A549 (cell line): ENCODE data around the gene GRIA3. TPM values are rescaled to one million over a fixed set of nuclear protein-coding genes. Genes with fewer than 3 reads are reported as not detected.

Experiments
- ATAC-seq, 2 experiments: fragments of 200-7000 bp in 1 of 2; fragments of >200 bp in 1 of 2; cut with Nextera tagmentation in 1 of 2; cut with Tn5 transposase in 1 of 2; 3 replicates each; pipeline versions ENCODE4 v1.8.0 to v1.9.1; 2018 to 2020; ENCODE audit warnings: mild to moderate bottlenecking in 1 of 2, moderate library complexity in 1 of 2
- CTCF ChIA-PET: fragments of 300-600 bp; sonication (Branson Sonifier 250); formaldehyde crosslinking; extraction: SDS; loops from one replicate; lab custom pipeline; 2021; ENCODE audit warnings: antibody characterized with exemption, inconsistent platforms; lab: Yijun Ruan, JAX
- POLR2A ChIA-PET: fragments of 350-600 bp; formaldehyde crosslinking; extraction: SDS; loops from one replicate; lab custom pipeline; 2021; ENCODE audit warnings: antibody characterized with exemption, inconsistent platforms; lab: Yijun Ruan, JAX
- DNase-seq, 2 experiments: peaks; one replicate each; pipeline versions ENCODE4 v3.0.0 to v3.0.0-alpha.2; 2011 to 2016; ENCODE audit warnings: low read depth in 1 of 2, low spot score in 1 of 2
- FAIRE-seq: peaks from 2 replicates; lab custom pipeline; 2011; peaks lifted over from hg19 to GRCh38; lab: Jason Lieb, UNC
- H3K27ac ChIP-seq, 2 experiments: fragments of >200 bp; sonication (Bioruptor Twin); formaldehyde crosslinking; 3 replicates each; pipeline ENCODE4 v1.5.1; 2016 to 2017
- H3K4me1 ChIP-seq: fragments of >200 bp; sonication (Bioruptor Twin); formaldehyde crosslinking; 3 replicates; pipeline ENCODE4 v1.6.1; 2016
- H3K4me2 ChIP-seq: fragments of >200 bp; sonication (Bioruptor Twin); formaldehyde crosslinking; 3 replicates; pipeline ENCODE4 v1.6.1; 2016
- H3K4me3 ChIP-seq: fragments of >200 bp; sonication (Bioruptor Twin); formaldehyde crosslinking; 3 replicates; pipeline ENCODE4 v1.5.1; 2016
- H3K9me3 ChIP-seq: fragments of >200 bp; sonication (Bioruptor Twin); formaldehyde crosslinking; 3 replicates; pipeline ENCODE4 v1.6.1; 2016
- BCL3 ChIP-seq: fragments of >200 bp; sonication (Bioruptor Twin); formaldehyde crosslinking; IDR thresholded peaks from 3 replicates; pipeline ENCODE4 v1.6.1; 2016
- CEBPB ChIP-seq, 2 experiments: fragments of >200 bp in 1 of 2; sonication (Bioruptor Twin) in 1 of 2; formaldehyde crosslinking in 1 of 2; IDR thresholded peaks; 2 replicates each; pipeline ENCODE4 v1.6.1; 2012 to 2016
- CTCF ChIP-seq: fragments of >200 bp; sonication (Bioruptor Twin); formaldehyde crosslinking; IDR thresholded peaks from 3 replicates; pipeline ENCODE4 v1.5.1; 2016
- EHF ChIP-seq: fragments of 250-450 bp; sonication (Bioruptor Pico); IDR thresholded peaks from 2 replicates; pipeline ENCODE4 v1.5.0; 2020; ENCODE audit warnings: mild to moderate bottlenecking
- EHMT2 ChIP-seq: fragments of 200-600 bp; sonication (generic); IDR thresholded peaks from 2 replicates; pipeline ENCODE4 v1.6.1; 2016; ENCODE audit warnings: antibody characterized with exemption, low read depth, mild to moderate bottlenecking, moderate library complexity
- EP300 ChIP-seq, 2 experiments: fragments of >200 bp; sonication (Bioruptor Twin); formaldehyde crosslinking; IDR thresholded peaks; 2 replicates in 1 of 2; 3 replicates in 1 of 2; pipeline ENCODE4 v1.6.1; 2016 to 2017
- FOSB ChIP-seq: fragments of 250-450 bp; sonication (Bioruptor Pico); IDR thresholded peaks from 2 replicates; pipeline ENCODE4 v1.5.0; 2020; ENCODE audit warnings: mild to moderate bottlenecking, moderate library complexity
- FOXS1 ChIP-seq: fragments of 250-450 bp; sonication (Bioruptor Pico); IDR thresholded peaks from 2 replicates; pipeline ENCODE4 v1.5.0; 2020; ENCODE audit warnings: mild to moderate bottlenecking, moderate library complexity
- KDM1A ChIP-seq: fragments of 200-600 bp; sonication (generic); IDR thresholded peaks from 2 replicates; pipeline ENCODE4 v1.6.1; 2016; ENCODE audit warnings: low read depth, mild to moderate bottlenecking
- KDM5A ChIP-seq: fragments of 200-600 bp; sonication (generic); IDR thresholded peaks from 2 replicates; pipeline ENCODE4 v1.6.1; 2016; ENCODE audit warnings: antibody characterized with exemption, mild to moderate bottlenecking
- MAFK ChIP-seq: fragments of 450-650 bp; IDR thresholded peaks from 2 replicates; pipeline ENCODE4 v1.6.1; 2014; ENCODE audit not compliant: partially characterized antibody
- RAD21 ChIP-seq, 2 experiments: fragments of >200 bp in 1 of 2; sonication (Bioruptor Twin) in 1 of 2; formaldehyde crosslinking in 1 of 2; IDR thresholded peaks in 1 of 2; conservative IDR thresholded peaks in 1 of 2; 2 replicates in 1 of 2; 3 replicates in 1 of 2; pipeline ENCODE4 v1.6.1; 2012 to 2018; ENCODE audit warnings: inconsistent platforms in 1 of 2
- REST ChIP-seq: fragments of 200-600 bp; sonication (generic); IDR thresholded peaks from 2 replicates; pipeline ENCODE4 v1.6.1; 2016; ENCODE audit warnings: antibody characterized with exemption, mild to moderate bottlenecking, moderate library complexity
- RFX5 ChIP-seq: fragments of 450-650 bp; IDR thresholded peaks from 2 replicates; pipeline ENCODE4 v1.7.1; 2014; ENCODE audit warnings: antibody characterized with exemption, mild to moderate bottlenecking, moderate library complexity
- SMC3 ChIP-seq: fragments of >200 bp; sonication (Bioruptor Twin); formaldehyde crosslinking; IDR thresholded peaks from 3 replicates; pipeline ENCODE4 v1.6.1; 2018; ENCODE audit warnings: inconsistent platforms
- SREBF2 ChIP-seq: fragments of 450-650 bp; IDR thresholded peaks from 2 replicates; pipeline ENCODE4 v1.6.1; 2014; ENCODE audit warnings: mild to moderate bottlenecking, moderate library complexity
- USF2 ChIP-seq: fragments of 450-650 bp; IDR thresholded peaks from 2 replicates; pipeline ENCODE4 v1.6.1; 2014; ENCODE audit warnings: antibody characterized with exemption
- ZC3H11A ChIP-seq: fragments of 450-650 bp; IDR thresholded peaks from 2 replicates; pipeline ENCODE4 v1.6.1; 2014; ENCODE audit warnings: antibody characterized with exemption, mild to moderate bottlenecking
- WGBS: methylation state at CpG from one replicate; pipeline ENCODE4 v1.1.6; 2017; ENCODE audit errors: missing lambda C conversion rate; 5-methylcytosine and 5-hydroxymethylcytosine counted together
- polyA plus RNA-seq, 4 experiments: library from polyadenylated mRNA; depleted of rRNA in 3 of 4; stranded (reverse); fragments of >200 nt; fragmentation: RNase III in 1 of 4; extraction: RNeasy Plus Mini Kit Qiagen cat#74134 plus additional on column Dnase treatment in 1 of 4; gene quantifications; 2 replicates in 3 of 4; 3 replicates in 1 of 4; pipeline ENCODE4 v1.2.3, GENCODE V29; 2011 to 2017
- TF ChIP-seq, protein P1 (sequence below): fragments of 150-350 bp; IDR thresholded peaks from 2 replicates; pipeline ENCODE4 v1.6.1; 2014; ENCODE audit warnings: low read depth, mild to moderate bottlenecking, low read length
- TF ChIP-seq, protein P2 (sequence below): IDR thresholded peaks from 2 replicates; pipeline ENCODE4 v1.6.1; 2012

GRIA3 gene
- polyA plus RNA-seq, 2 of the 4 experiments (the other 2 are of a cell fraction), result not detected

- POLR2A ChIA-PET, result no interaction called here
- CTCF ChIA-PET, result no interaction called here
- no peak overlapping the region for H3K4me3 ChIP-seq
- TF ChIP-seq RAD21 (conservative IDR thresholded peaks at IDR 0.05 in 1 of 2, IDR thresholded peaks at IDR 0.05 in 1 of 2), result no peak
- TF ChIP-seq BCL3, result no peak
- no peak for TF ChIP-seq MAFK
- no peak for TF ChIP-seq EHF (CRISPR knock-in tag)
- no peak for TF ChIP-seq USF2
- no peak for TF ChIP-seq CTCF
- TF ChIP-seq ZC3H11A, result no peak
- no peak for TF ChIP-seq SREBF2
- no peak for TF ChIP-seq CEBPB (IDR thresholded peaks at IDR 0.05)
- no peak for TF ChIP-seq EP300 (IDR thresholded peaks at IDR 0.05)
- TF ChIP-seq REST, result no peak
- TF ChIP-seq KDM5A, result no peak
- TF ChIP-seq EHMT2, result no peak
- TF ChIP-seq, protein P1, sequence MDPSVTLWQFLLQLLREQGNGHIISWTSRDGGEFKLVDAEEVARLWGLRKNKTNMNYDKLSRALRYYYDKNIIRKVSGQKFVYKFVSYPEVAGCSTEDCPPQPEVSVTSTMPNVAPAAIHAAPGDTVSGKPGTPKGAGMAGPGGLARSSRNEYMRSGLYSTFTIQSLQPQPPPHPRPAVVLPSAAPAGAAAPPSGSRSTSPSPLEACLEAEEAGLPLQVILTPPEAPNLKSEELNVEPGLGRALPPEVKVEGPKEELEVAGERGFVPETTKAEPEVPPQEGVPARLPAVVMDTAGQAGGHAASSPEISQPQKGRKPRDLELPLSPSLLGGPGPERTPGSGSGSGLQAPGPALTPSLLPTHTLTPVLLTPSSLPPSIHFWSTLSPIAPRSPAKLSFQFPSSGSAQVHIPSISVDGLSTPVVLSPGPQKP, result no peak
- TF ChIP-seq, protein P2, sequence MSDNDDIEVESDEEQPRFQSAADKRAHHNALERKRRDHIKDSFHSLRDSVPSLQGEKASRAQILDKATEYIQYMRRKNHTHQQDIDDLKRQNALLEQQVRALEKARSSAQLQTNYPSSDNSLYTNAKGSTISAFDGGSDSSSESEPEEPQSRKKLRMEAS, result no peak
- TF ChIP-seq KDM1A, result no peak
- TF ChIP-seq FOXS1 (CRISPR knock-in tag), result no peak
- no peak for TF ChIP-seq FOSB (CRISPR knock-in tag)
- TF ChIP-seq RFX5, result no peak
- no peak for TF ChIP-seq SMC3
- no peak for ATAC-seq
- H3K27ac ChIP-seq, result no peak overlapping the region
- WGBS, result 64% methylated on average over 2 of the region's 2 CpGs
- H3K9me3 ChIP-seq, result no peaks in the 10 kb centered on the region
- no peak for DNase-seq
- FAIRE-seq, result peak; percentile 87
- no peaks in the 10 kb centered on the region for H3K4me1 ChIP-seq
- H3K4me2 ChIP-seq, result no peak overlapping the region
Measured at GRCh38 chrX:123274796-123275195, 90.7 kb downstream of the GRIA3 start.
